ENCODE results near the gene TMEM121. TPM values are rescaled to one million over a fixed set of nuclear protein-coding genes. Genes with fewer than 3 reads are reported as not detected.
A peak's percentile ranks its signal among the peaks of the same experiment; 100 is the strongest.

The TMEM121 gene
- total RNA-seq, 1 donor from 2014 or later: 2.1 TPM

DNA sequence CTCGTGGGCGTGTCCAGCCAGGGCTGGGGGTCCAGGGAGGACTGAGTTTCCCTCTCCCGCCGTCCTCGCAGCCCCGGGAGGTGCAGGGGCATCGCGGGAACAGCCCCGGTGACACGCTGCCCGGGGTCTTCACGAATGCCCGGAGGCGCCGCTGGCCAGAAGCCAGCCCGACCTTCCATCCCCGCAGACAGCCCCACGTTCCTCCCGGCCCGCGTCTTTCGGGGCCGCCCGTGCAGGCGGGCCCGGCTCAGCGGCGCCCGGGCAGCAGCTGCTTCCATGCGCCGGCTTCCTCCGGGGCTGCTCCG is 36.2 kb upstream of the TMEM121 start:
- Histone ChIP-seq H3K27me3 (ENCODE audit: low read depth) (no peaks in the 10 kb centered on the region), H3K36me3 (no peaks in the 10 kb centered on the region), H3K4me3 (peak overlapping the region; percentile 87), H3K4me1 (peaks cover 73% of the 10 kb centered on the region), H3K27ac (replicated peaks) (peak overlapping the region; percentile 100), H3K9me3 (replicated peaks) (no peaks in the 10 kb centered on the region)
- intact Hi-C loops (cut with micrococcal nuclease): no loop called here
- TF ChIP-seq, protein P1, sequence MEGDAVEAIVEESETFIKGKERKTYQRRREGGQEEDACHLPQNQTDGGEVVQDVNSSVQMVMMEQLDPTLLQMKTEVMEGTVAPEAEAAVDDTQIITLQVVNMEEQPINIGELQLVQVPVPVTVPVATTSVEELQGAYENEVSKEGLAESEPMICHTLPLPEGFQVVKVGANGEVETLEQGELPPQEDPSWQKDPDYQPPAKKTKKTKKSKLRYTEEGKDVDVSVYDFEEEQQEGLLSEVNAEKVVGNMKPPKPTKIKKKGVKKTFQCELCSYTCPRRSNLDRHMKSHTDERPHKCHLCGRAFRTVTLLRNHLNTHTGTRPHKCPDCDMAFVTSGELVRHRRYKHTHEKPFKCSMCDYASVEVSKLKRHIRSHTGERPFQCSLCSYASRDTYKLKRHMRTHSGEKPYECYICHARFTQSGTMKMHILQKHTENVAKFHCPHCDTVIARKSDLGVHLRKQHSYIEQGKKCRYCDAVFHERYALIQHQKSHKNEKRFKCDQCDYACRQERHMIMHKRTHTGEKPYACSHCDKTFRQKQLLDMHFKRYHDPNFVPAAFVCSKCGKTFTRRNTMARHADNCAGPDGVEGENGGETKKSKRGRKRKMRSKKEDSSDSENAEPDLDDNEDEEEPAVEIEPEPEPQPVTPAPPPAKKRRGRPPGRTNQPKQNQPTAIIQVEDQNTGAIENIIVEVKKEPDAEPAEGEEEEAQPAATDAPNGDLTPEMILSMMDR (IDR thresholded peaks at IDR 0.05; ENCODE audit: borderline replicate concordance): no peak
- DNase-seq: peak; percentile 52

DNA sequence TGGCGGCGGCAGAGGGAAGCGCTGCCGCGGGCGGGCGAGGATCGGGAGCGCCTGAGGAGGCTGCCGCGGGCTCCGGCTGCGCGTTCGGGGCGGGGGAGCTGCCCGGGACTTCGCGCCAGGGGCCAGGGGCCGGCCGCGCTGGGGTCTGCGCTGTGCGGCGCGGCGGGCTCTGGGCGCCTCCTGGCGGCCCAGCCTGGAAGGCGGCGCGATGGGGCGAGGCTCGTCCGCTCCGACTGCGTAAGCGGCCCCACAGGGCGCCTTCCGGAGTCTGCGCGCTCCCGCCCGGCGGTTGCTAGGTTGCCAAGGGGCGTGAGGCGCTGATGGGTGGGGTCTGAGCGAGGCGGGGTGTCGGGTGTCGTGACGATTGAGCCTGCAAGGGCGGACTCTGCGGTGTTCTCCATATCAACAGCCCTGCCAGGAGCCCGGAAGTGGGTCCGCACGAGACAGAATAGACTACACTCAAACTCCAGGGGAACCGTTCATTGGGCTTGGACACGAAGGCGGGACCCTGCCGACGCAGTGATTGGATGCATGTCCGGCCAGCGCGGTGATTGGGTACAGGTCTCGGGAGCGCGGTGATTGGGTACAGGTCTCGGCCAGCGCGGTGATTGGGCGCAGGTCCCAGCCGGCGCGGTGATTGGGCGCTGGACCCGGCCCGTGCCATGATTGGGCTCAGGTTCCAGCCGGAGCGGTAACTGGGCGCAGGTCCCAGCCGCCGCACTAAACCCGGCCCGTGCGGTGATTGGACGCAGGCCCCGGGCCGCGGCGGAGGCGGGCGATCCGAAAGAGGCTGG is 35.6 kb upstream of the TMEM121 start, which contains the start of gene TEDC1:
Gene TEDC1 (plus strand): TSS at position 675 of the 794 bp plus-strand sequence. CDS start 130 bp downstream, outside the sequence.
- TF ChIP-seq, protein P1 (IDR thresholded peaks at IDR 0.05; ENCODE audit: borderline replicate concordance): peak; percentile 93
- H3K4me3 ChIP-seq: peak within 1 kb of the TSS; percentile 87
- peaks cover 73% of the 10 kb centered on the region for H3K4me1 ChIP-seq
- no peaks in the 10 kb centered on the region for H3K36me3 ChIP-seq
- peak; percentile 100 for DNase-seq
- H3K27me3 ChIP-seq (ENCODE audit: low read depth): no peaks in the 10 kb centered on the region
- no peaks in the 10 kb centered on the region for H3K9me3 ChIP-seq (replicated peaks)
- H3K27ac ChIP-seq (replicated peaks): peak within 1 kb of the TSS; percentile 100
- intact Hi-C loops (cut with micrococcal nuclease): no loop called here

DNA sequence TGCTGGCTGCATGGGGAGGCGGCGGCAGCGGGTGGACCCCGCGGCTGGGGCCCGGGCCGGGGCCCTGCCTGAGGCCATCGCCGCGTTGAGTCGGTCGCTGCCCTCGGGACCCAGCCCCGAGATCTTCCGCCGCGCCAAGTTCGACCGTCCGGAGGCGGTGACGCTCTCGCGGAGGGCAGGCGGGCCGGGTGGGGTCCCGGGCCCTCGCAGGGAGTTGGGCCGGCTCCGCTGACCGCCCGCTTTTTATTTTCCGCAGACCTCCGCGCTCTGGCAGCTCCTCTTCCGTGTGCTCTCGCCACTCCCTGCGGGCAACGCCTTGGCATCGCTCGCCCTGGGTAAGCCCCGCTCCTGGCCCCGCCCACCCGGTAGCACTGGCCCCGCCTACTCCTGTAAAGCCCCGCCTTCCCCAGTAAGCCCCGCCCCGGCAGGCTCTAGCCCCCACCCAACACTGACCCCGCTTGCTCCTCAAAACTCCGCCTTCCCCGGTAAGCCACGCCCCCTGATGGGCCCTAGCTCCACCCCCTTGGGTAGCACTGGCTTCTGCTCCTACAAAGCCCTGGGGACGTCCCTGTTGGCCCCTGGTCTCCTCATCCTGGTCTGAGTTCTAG is 34.9 kb upstream of the TMEM121 start:
- peak overlapping the region; percentile 100 for H3K27ac ChIP-seq (replicated peaks)
- no peaks in the 10 kb centered on the region for H3K27me3 ChIP-seq (ENCODE audit: low read depth)
- intact Hi-C loops (cut with micrococcal nuclease): no loop called here
- H3K36me3 ChIP-seq: no peaks in the 10 kb centered on the region
- H3K4me3 ChIP-seq: peak overlapping the region; percentile 87
- peaks cover 71% of the 10 kb centered on the region for H3K4me1 ChIP-seq
- peak; percentile 67 for DNase-seq
- H3K9me3 ChIP-seq (replicated peaks): no peaks in the 10 kb centered on the region
- TF ChIP-seq, protein P1 (IDR thresholded peaks at IDR 0.05; ENCODE audit: borderline replicate concordance): no peak

DNA sequence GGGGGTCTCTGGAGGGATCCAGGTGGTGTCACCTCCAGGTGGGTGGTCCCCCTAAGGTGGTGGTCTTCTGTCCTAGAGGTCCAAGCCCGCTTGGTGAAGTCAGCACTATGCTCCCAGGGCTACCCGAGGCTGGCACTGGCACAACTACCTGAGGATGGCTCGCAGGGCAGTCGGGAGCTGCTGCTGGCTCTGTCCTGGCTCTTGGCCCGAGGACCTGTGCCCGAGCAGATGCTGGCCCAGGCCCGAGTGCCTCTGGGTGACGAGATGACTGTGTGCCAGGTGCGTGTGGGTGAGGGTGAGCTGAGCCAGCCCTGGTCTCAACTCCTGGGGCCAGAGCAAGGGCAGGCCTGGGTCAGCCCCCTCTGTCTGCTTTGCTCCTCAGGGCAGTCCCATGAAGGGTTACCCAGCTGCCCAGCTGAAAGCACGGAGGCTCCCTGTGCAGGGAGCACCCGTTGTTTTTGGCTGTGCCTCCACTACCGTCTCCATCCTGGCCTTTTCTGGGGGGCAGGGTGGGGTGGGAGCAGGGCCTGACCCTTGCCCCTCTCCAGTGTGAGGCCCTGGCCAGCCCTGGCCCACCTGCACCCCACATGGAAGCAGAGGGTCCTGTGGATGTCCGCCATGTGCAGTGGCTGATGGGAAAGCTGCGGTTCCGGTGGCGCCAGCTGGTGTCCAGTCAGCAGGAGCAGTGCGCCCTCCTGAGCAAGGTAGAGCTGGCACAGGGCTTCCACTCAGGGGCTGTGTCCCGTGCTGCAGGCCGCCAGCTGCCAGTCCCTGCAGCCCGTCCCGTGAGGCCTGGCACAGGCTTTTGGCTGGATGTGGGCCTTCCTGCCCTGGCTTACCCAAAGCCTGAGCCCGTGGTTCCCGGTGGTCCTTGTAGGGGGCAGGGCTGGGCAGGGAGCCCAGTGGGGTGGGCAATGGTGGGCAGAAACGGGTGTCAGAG is 34.1 kb upstream of the TMEM121 start:
- intact Hi-C loops (cut with micrococcal nuclease): no loop called here
- Histone ChIP-seq H3K4me3 (peak overlapping the region; percentile 87), H3K9me3 (replicated peaks) (no peaks in the 10 kb centered on the region), H3K36me3 (no peaks in the 10 kb centered on the region), H3K27ac (replicated peaks) (peak overlapping the region; percentile 100), H3K27me3 (ENCODE audit: low read depth) (no peaks in the 10 kb centered on the region), H3K4me1 (peaks cover 63% of the 10 kb centered on the region)
- TF ChIP-seq, protein P1 (IDR thresholded peaks at IDR 0.05; ENCODE audit: borderline replicate concordance): no peak
- DNase-seq: peak; percentile 51
